BLaER1 treated with 17β-estradiol and CSF1 and Interleukin-3, amounts not matched to agents 10 nM and 100 nM (cell line): ENCODE results near the gene ANKRD34A.

Experiments used
- H3K27ac ChIP-seq, 11 experiments: shearing (Covaris generic); formaldehyde crosslinking; 2 replicates each; pipeline ENCODE4 v1.8.1; 2022
- H3K27me3 ChIP-seq, 11 experiments: shearing (Covaris generic); formaldehyde crosslinking; 2 replicates each; pipeline ENCODE4 v1.8.1; 2022
- H3K36me3 ChIP-seq, 11 experiments: shearing (Covaris generic); formaldehyde crosslinking; 2 replicates each; pipeline ENCODE4 v1.8.1; 2022
- H3K4me1 ChIP-seq, 10 experiments: shearing (Covaris generic); formaldehyde crosslinking; 2 replicates each; pipeline ENCODE4 v1.8.1; 2022
- H3K4me2 ChIP-seq, 11 experiments: shearing (Covaris generic); formaldehyde crosslinking; 2 replicates each; pipeline ENCODE4 v1.8.1; 2022
- H3K4me3 ChIP-seq, 10 experiments: shearing (Covaris generic); formaldehyde crosslinking; 2 replicates each; pipeline ENCODE4 v1.8.1; 2022
- H3K9ac ChIP-seq, 11 experiments: shearing (Covaris generic); formaldehyde crosslinking; 2 replicates each; pipeline ENCODE4 v1.8.1; 2022
- H3K9me3 ChIP-seq, 11 experiments: shearing (Covaris generic); formaldehyde crosslinking; replicated peaks in 1 of 11; 2 replicates each; pipeline ENCODE4 v1.8.1; 2022
- H4K20me1 ChIP-seq, 11 experiments: shearing (Covaris generic); formaldehyde crosslinking; 2 replicates each; pipeline ENCODE4 v1.8.1; 2022
- Cebpa-rat ChIP-seq, 11 experiments: shearing (Covaris generic); IDR thresholded peaks; 2 replicates each; pipeline ENCODE4 v1.8.1; 2022

ANKRD34A gene

DNA sequence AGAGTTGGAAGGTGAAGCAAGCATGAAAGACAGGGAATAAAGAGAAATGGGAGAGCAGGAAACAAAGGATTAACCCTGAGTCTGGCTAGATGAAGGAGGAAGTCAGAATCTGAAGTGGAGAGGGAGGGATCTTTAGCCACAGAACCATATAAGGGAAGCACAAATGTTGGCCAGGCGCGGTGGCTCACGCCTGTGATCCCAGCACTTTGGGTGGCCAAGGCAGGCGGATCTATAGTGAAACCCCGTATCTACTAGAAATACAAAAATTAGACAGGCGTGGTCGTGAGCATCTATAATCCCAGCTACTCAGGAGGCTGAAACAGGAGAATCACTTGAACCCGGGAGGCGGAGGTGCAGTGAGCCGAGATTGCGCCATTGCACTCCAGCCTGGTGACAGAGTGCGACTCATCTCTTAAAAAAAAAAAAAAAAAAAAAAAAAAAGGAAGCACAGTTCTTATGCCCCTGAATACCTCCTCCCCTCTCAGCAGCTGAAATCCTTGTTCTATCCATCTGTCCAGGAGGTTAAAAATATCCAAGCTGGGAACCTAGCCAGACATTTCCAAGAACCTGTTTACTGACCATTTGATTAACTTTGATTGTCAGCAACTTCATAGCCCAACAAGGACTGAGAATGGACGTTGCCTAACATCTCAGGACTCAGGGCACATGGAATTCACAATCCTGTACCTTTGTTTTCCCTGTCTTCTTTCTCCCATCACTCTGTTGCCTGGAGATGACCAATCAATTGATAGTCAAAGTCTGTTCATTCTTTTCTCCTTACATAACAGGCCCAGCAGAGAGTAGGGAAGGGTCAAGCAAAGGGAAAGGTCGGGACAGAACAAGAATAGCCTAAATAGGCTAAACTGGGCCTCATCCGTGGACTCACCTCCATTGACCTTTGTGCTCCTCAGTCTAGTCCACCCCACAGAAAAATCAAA lies 21.4 kb upstream of the ANKRD34A start:
- Histone ChIP-seq H3K27me3 (no peaks in the 10 kb centered on the region), H3K9ac (peak overlapping the region in 3 of 11 experiments; percentile 30 to 44 (median 35); a peak in 3 of 22 replicates), H3K4me3 (no peak overlapping the region), H3K4me2 (peak overlapping the region in 9 of 11 experiments; percentile 14 to 88 (median 74); a peak in 18 of 22 replicates), H3K4me1 (peaks cover 7 to 90% (median 47%) of the 10 kb centered on the region in 10 experiments), H3K9me3 (no peaks in the 10 kb centered on the region), H3K27ac (peak overlapping the region in 9 of 11 experiments; percentile 11 to 72 (median 59); a peak in 15 of 22 replicates), H3K36me3 (no peaks in the 10 kb centered on the region), H4K20me1 (0 out of 22 replicates have a peak, but pooled peaks cover 0 to 2% (median 0%) of the 10 kb centered on the region in 11 experiments)
- TF ChIP-seq Cebpa-rat (IDR thresholded peaks at IDR 0.05) = peak in 7 of 11 experiments; percentile 26 to 85 (median 52); a peak in 6 of 22 replicates

DNA sequence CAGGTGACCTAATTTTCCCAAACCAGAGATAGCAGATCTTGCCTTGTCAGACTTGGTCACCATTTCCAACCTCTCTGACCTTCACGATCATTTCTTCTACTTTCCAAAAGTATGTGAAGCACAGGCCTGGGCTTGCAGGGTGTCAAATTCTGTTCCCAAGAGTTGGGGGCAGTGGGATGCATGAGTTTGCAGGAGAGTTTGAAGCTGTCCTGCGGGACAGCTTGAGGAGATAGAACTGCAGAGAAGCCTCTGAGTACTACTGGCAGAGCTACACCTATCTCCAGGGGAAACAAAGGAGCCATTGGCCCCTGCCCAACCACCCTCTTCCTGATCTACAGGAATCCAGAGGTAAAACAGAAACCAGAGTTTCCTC lies 20.7 kb upstream of the ANKRD34A start:
- Histone ChIP-seq H3K4me2 (peak overlapping the region in 9 of 11 experiments; percentile 14 to 88 (median 74); a peak in 17 of 22 replicates), H3K27ac (peak overlapping the region in 9 of 11 experiments; percentile 11 to 72 (median 59); a peak in 16 of 22 replicates), H4K20me1 (no peaks in the 10 kb centered on the region), H3K36me3 (no peaks in the 10 kb centered on the region), H3K9ac (peak overlapping the region in 3 of 11 experiments; percentile 10 to 44 (median 35); a peak in 3 of 22 replicates), H3K4me3 (no peak overlapping the region), H3K27me3 (no peaks in the 10 kb centered on the region), H3K4me1 (peaks cover 13 to 90% (median 54%) of the 10 kb centered on the region in 10 experiments), H3K9me3 (no peaks in the 10 kb centered on the region)
- TF ChIP-seq Cebpa-rat (IDR thresholded peaks at IDR 0.05) = no peak

GRCh38 chr1:145983960-145984830 lies 19.8 kb upstream of the ANKRD34A start:
- Histone ChIP-seq H3K9ac (peak overlapping the region in 1 of 11 experiments; percentile 44; a peak in 1 of 22 replicates), H3K4me3 (no peak overlapping the region), H3K27me3 (no peaks in the 10 kb centered on the region), H3K4me2 (peak overlapping the region in 5 of 11 experiments; percentile 74 to 88 (median 81); a peak in 10 of 22 replicates), H4K20me1 (no peaks in the 10 kb centered on the region), H3K36me3 (no peaks in the 10 kb centered on the region), H3K4me1 (peaks cover 21 to 94% (median 60%) of the 10 kb centered on the region in 10 experiments), H3K27ac (peak overlapping the region in 6 of 11 experiments; percentile 59 to 95 (median 78); a peak in 10 of 22 replicates), H3K9me3 (no peaks in the 10 kb centered on the region)
- no peak for TF ChIP-seq Cebpa-rat (IDR thresholded peaks at IDR 0.05)

GRCh38 chr1:145983206-145983675 lies 18.9 kb upstream of the ANKRD34A start:
- Histone ChIP-seq H3K4me2 (peak overlapping the region in 7 of 11 experiments; percentile 6 to 96 (median 86); a peak in 11 of 22 replicates), H3K4me3 (no peak overlapping the region), H3K27ac (peak overlapping the region in 6 of 11 experiments; percentile 18 to 95 (median 92); a peak in 9 of 22 replicates), H4K20me1 (no peaks in the 10 kb centered on the region), H3K27me3 (no peaks in the 10 kb centered on the region), H3K4me1 (peaks cover 31 to 97% (median 70%) of the 10 kb centered on the region in 10 experiments), H3K9me3 (no peaks in the 10 kb centered on the region), H3K36me3 (no peaks in the 10 kb centered on the region), H3K9ac (peak overlapping the region in 1 of 11 experiments; percentile 6; a peak in 1 of 22 replicates)
- TF ChIP-seq Cebpa-rat (IDR thresholded peaks at IDR 0.05) = no peak

- H3K4me1 ChIP-seq = peaks cover 41 to 97% (median 80%) of the 10 kb centered on the region in 10 experiments
- no peak for TF ChIP-seq Cebpa-rat (IDR thresholded peaks at IDR 0.05)
- no peak overlapping the region for H3K4me3 ChIP-seq
Observed at GRCh38 chr1:145982010-145982723, 17.8 kb upstream of the ANKRD34A start.

DNA sequence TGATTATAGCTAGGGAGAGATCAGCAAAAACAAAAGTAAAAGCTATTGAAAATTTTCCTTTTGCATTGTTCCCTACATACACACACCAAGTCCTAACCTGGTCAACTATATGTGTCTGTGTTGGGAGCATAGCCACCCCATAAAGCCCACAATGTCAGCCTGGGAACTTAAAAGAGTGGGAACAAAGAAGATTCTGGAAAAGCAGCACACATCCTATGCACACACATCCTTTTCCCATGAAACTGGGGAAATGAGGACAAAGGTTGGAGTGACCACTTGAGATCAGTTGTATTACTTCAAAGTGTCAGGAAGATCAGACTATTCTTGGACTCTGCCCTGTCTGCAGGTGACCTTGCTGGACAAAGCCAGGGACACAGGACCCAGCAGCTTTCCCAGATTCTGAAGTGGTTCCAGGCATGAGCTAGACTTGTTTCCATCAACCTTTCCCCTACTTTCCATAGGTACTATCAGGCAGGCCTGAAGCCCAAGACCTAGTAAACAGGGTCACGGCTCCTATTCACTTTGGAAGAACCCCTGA lies 16.2 kb upstream of the ANKRD34A start:
- Histone ChIP-seq H3K27me3 (no peaks in the 10 kb centered on the region), H3K4me1 (peaks cover 46 to 84% (median 72%) of the 10 kb centered on the region in 10 experiments), H3K4me3 (peak overlapping the region in 6 of 10 experiments; percentile 4 to 39 (median 8); a peak in 2 of 20 replicates), H3K36me3 (no peaks in the 10 kb centered on the region), H3K4me2 (peak overlapping the region; percentile 78 to 96 (median 87)), H3K9ac (peak overlapping the region; percentile 66 to 80 (median 78)), H3K27ac (peak overlapping the region; percentile 84 to 95 (median 91)), H3K9me3 (no peaks in the 10 kb centered on the region), H4K20me1 (no peaks in the 10 kb centered on the region)
- TF ChIP-seq Cebpa-rat (IDR thresholded peaks at IDR 0.05) = peak in 2 of 11 experiments; percentile 8 to 10; a peak in 1 of 22 replicates

More at GRCh38 chr1:145982010-145982723, 17.8 kb upstream of the ANKRD34A start:
- Histone ChIP-seq H3K4me2 (peak overlapping the region in 7 of 11 experiments; percentile 6 to 96 (median 88); a peak in 12 of 22 replicates), H3K9ac (no peak overlapping the region), H4K20me1 (no peaks in the 10 kb centered on the region), H3K36me3 (no peaks in the 10 kb centered on the region), H3K9me3 (no peaks in the 10 kb centered on the region), H3K27ac (peak overlapping the region in 10 of 11 experiments; percentile 84 to 95 (median 92); a peak in 18 of 22 replicates), H3K27me3 (no peaks in the 10 kb centered on the region)

GRCh38 chr1:145979746-145980456 lies 15.5 kb upstream of the ANKRD34A start:
- Histone ChIP-seq H4K20me1 (no peaks in the 10 kb centered on the region), H3K4me1 (peaks cover 46 to 78% (median 66%) of the 10 kb centered on the region in 10 experiments), H3K9ac (peak overlapping the region; percentile 66 to 80 (median 78)), H3K36me3 (no peaks in the 10 kb centered on the region; a peak in 1 of 22 replicates), H3K4me2 (peak overlapping the region; percentile 78 to 96 (median 87)), H3K4me3 (peak overlapping the region in 7 of 10 experiments; percentile 5 to 39 (median 13); a peak in 5 of 20 replicates), H3K9me3 (no peaks in the 10 kb centered on the region), H3K27me3 (no peaks in the 10 kb centered on the region), H3K27ac (peak overlapping the region; percentile 84 to 95 (median 91))
- TF ChIP-seq Cebpa-rat (IDR thresholded peaks at IDR 0.05) = peak; percentile 67 to 94 (median 90)
